Measurements from ENCODE around the gene LOXHD1.

DNA sequence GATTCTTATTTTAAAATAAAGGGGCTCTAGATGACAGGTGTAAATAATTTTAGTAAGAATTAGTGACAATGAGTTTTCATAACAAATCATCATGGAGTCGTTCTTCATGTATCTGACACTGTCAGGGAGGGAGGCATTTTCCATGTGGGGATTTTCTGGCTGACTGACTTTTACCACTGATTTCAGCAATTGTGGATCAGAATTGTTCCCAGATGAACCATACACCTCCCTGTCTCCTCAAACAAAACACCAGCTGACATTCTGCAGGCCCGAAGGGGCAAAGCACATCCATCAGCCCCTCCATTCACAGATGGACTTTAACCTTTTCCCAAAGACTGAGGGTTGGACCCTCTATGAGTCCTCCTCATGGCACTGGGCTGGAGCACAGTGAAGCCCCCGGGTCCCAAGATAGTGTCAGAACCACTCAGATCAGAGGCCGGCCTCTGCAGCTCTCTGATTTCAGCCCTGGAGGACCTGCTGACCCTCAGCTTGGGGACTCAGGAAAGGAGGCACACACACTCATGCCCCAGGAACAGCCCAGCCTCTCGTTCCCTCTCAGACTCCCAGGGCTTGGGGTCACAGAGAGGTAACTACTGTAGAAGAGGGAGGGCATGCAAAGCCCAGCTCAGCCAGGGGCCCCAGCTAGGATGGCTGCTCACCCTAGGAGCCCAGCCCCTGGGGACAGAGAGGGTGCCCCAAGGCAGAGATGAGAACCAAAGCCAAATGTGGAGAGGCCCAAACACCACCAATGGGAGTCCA, 43.2 kb upstream of the LOXHD1 start:
- TF ChIP-seq, protein P1, sequence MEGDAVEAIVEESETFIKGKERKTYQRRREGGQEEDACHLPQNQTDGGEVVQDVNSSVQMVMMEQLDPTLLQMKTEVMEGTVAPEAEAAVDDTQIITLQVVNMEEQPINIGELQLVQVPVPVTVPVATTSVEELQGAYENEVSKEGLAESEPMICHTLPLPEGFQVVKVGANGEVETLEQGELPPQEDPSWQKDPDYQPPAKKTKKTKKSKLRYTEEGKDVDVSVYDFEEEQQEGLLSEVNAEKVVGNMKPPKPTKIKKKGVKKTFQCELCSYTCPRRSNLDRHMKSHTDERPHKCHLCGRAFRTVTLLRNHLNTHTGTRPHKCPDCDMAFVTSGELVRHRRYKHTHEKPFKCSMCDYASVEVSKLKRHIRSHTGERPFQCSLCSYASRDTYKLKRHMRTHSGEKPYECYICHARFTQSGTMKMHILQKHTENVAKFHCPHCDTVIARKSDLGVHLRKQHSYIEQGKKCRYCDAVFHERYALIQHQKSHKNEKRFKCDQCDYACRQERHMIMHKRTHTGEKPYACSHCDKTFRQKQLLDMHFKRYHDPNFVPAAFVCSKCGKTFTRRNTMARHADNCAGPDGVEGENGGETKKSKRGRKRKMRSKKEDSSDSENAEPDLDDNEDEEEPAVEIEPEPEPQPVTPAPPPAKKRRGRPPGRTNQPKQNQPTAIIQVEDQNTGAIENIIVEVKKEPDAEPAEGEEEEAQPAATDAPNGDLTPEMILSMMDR (IDR thresholded peaks at IDR 0.05): no peak
- no peak for TF ChIP-seq POLR2A (IDR thresholded peaks at IDR 0.05)
